Left lung (tissue), 10 donors: Measurements from ENCODE around the gene ADGRG4. TPM values are rescaled to one million over a fixed set of nuclear protein-coding genes. Genes with fewer than 3 reads are reported as not detected.

Experiments
- ATAC-seq: fragments of 200-7000 bp; cut with Tn5 transposase; one replicate; pipeline ENCODE4 v1.9.1; 2020; ENCODE audit warnings: moderate library complexity
- DNase-seq, 4 donors: peaks; one replicate each; pipeline ENCODE4 v3.0.0-alpha.2; 2013 to 2020
- H3K27ac ChIP-seq, 2 donors: fragments of 200-600 bp; sonication (generic) in 1 of 2; one replicate each; pipeline versions ENCODE4 v1.5.0 to v1.8.0; 2020 to 2021
- H3K27me3 ChIP-seq, 2 donors: fragments of 200-600 bp; sonication (generic) in 1 of 2; one replicate each; pipeline versions ENCODE4 v1.5.0 to v1.8.0; 2020 to 2021
- H3K36me3 ChIP-seq, 2 donors: fragments of 200-600 bp; sonication (generic) in 1 of 2; one replicate each; pipeline versions ENCODE4 v1.5.0 to v1.8.0; 2020 to 2021
- H3K4me1 ChIP-seq, 2 donors: fragments of 200-600 bp; one replicate each; pipeline ENCODE4 v1.8.0; 2021
- H3K4me3 ChIP-seq, 2 donors: fragments of 200-600 bp; sonication (generic) in 1 of 2; one replicate each; pipeline versions ENCODE4 v1.5.0 to v1.8.0; 2020 to 2021; ENCODE audit warnings: mild to moderate bottlenecking in 1 of 2
- H3K9me3 ChIP-seq, 2 donors: fragments of 200-600 bp; sonication (generic) in 1 of 2; one replicate each; pipeline versions ENCODE4 v1.5.0 to v1.8.0; 2020 to 2021
- intact Hi-C, 2 donors: fragments of 100-400 bp; cut with DNase I; formaldehyde crosslinking; loops; one replicate each; pipeline versions ENCODE4 v1.11.2 to v1.14.2; 2022
- polyA plus RNA-seq, 6 donors: library from polyadenylated mRNA; unstranded; fragments of 120-200 nt; gene quantifications; one replicate each; pipeline ENCODE4 v1.2.1, GENCODE V29; 2013; ENCODE audit not compliant: insufficient read length in 6 of 6
- total RNA-seq, 2 donors: library from RNA; stranded (reverse); fragmentation: NEBNext Ultra II Directional; extraction: Animal tissue kit (Norgen Biotek cat#: 25700); gene quantifications; one replicate each; pipeline ENCODE4 v1.2.1, GENCODE V29; 2021
- TF ChIP-seq, protein P1 (sequence below), 2 donors: fragments of 200-600 bp; sonication (generic) in 1 of 2; IDR thresholded peaks; one replicate each; pipeline versions ENCODE4 v1.5.0 to v1.8.0; 2021; ENCODE audit warnings: antibody characterized with exemption in 2 of 2
- donor health status: DM: no; HTN: yes; CAD: no.
- donor health status: DM: no; HTN: no; CAD: no.

The ADGRG4 gene
- total and polyA plus RNA-seq, 8 donors = 0.03 TPM; not detected in 7

DNA sequence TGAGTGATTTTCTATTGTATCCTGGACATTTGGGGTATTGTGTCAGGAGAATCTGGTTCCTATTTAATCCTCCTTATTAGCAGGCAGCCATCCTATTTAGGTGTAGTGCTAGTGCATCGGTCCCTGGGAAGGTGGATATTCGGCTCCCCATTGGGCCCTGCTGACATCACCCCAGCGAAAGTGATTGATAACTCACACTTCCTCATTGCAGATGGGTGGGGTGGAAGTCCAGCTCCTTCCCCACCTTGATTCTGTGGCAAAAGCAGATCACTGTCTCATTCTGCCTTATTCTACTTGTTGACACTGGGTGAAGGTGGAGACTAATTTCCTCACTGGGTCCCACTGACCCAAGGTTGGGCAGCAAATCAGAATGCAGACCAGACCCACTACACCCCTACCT, 163.8 kb downstream of the ADGRG4 start:
- DNase-seq = no peak
- Histone ChIP-seq H3K27me3 (peaks cover 0 to 5% of the 10 kb centered on the region in 2 donors), H3K4me1 (no peaks in the 10 kb centered on the region), H3K36me3 (no peaks in the 10 kb centered on the region), H3K27ac (no peak overlapping the region), H3K9me3 (no peaks in the 10 kb centered on the region), H3K4me3 (no peak overlapping the region)
- no peak for ATAC-seq
- TF ChIP-seq, protein P1, sequence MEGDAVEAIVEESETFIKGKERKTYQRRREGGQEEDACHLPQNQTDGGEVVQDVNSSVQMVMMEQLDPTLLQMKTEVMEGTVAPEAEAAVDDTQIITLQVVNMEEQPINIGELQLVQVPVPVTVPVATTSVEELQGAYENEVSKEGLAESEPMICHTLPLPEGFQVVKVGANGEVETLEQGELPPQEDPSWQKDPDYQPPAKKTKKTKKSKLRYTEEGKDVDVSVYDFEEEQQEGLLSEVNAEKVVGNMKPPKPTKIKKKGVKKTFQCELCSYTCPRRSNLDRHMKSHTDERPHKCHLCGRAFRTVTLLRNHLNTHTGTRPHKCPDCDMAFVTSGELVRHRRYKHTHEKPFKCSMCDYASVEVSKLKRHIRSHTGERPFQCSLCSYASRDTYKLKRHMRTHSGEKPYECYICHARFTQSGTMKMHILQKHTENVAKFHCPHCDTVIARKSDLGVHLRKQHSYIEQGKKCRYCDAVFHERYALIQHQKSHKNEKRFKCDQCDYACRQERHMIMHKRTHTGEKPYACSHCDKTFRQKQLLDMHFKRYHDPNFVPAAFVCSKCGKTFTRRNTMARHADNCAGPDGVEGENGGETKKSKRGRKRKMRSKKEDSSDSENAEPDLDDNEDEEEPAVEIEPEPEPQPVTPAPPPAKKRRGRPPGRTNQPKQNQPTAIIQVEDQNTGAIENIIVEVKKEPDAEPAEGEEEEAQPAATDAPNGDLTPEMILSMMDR (IDR thresholded peaks at IDR 0.05) = no peak
- intact Hi-C loops = no loop called here

Other genes starting within 250 kb of the ADGRG4 start
- gene FHL1, start 153.4 kb upstream of the ADGRG4 start, total RNA-seq = 100 to 1,000 TPM; 118 to 150 TPM
- 100 to 1,000 TPM; 234 to 276 (median 258) TPM for gene FHL1, start 153.4 kb upstream of the ADGRG4 start, polyA plus RNA-seq
- gene MAP7D3, start 49.6 kb upstream of the ADGRG4 start, total RNA-seq = 1 to 10 TPM; 7.6 to 9.0 TPM
- gene MAP7D3, start 49.6 kb upstream of the ADGRG4 start, polyA plus RNA-seq = 10 to 100 TPM; 15.1 to 19.7 (median 18.0) TPM
- not detected for gene BRS3, start 187.0 kb downstream of the ADGRG4 start, total RNA-seq
- under 1 TPM in 1 of 6 donors, not detected in 5; 0.08 TPM for gene BRS3, start 187.0 kb downstream of the ADGRG4 start, polyA plus RNA-seq
- gene HTATSF1, start 196.6 kb downstream of the ADGRG4 start, total RNA-seq = 10 to 100 TPM; 26.7 to 26.8 TPM
- gene HTATSF1, start 196.6 kb downstream of the ADGRG4 start, polyA plus RNA-seq = 100 to 1,000 TPM in 2 of 6 donors, 10 to 100 TPM in 4; 84.3 to 105 (median 95.5) TPM
- 1 to 10 TPM in 1 of 2 donors, not detected in 1; 2.2 TPM for gene VGLL1, start 231.3 kb downstream of the ADGRG4 start, total RNA-seq
- gene VGLL1, start 231.3 kb downstream of the ADGRG4 start, polyA plus RNA-seq = 10 to 100 TPM in 1 of 6 donors, 1 to 10 TPM in 5; 6.0 to 10.5 (median 8.4) TPM